ENCODE data around the gene TMEM40. TPM values are rescaled to one million over a fixed set of nuclear protein-coding genes. Genes with fewer than 3 reads are reported as not detected.

TMEM40 gene
- total RNA-seq, 1 experiment from 2014 or later = not detected

Other genes starting within 250 kb of the TMEM40 start
- not detected in 2 replicates for gene MKRN2OS, start 213.8 kb downstream of the TMEM40 start, total RNA-seq (2014; rRNA removed; shearing (Covaris generic); ENCODE audit: low replicate concordance)
- gene MKRN2, start 202.2 kb downstream of the TMEM40 start, total RNA-seq (2014; rRNA removed; shearing (Covaris generic); ENCODE audit: low replicate concordance) = 15.8 and 25.5 TPM in 2 replicates
- gene RAF1, start 95.1 kb downstream of the TMEM40 start, total RNA-seq (2014; rRNA removed; shearing (Covaris generic); ENCODE audit: low replicate concordance) = 62.0 and 96.8 TPM in 2 replicates
- 0.23 TPM in 1 of 2 replicates, not detected in the other for gene CAND2, start 37.4 kb upstream of the TMEM40 start, total RNA-seq (2014; rRNA removed; shearing (Covaris generic); ENCODE audit: low replicate concordance)
- gene RPL32, start 82.3 kb upstream of the TMEM40 start, total RNA-seq (2014; rRNA removed; shearing (Covaris generic); ENCODE audit: low replicate concordance) = 1,545 and 2,409 TPM in 2 replicates

Measured in MG63 (cell line).